Fibroblast of lung (primary cell): Measurements from ENCODE around the gene TSPAN9. TPM values are rescaled to one million over a fixed set of nuclear protein-coding genes. Genes with fewer than 3 reads are reported as not detected.
A peak's percentile ranks its signal among the peaks of the same experiment; 100 is the strongest.

Experiments
- DNase-seq, 2 donors: peaks; one replicate each; pipeline versions ENCODE4 v3.0.0 to v3.0.0-alpha.2; 2010; ENCODE audit warnings: low read depth in 2 of 2
- H2AFZ ChIP-seq: 2 replicates; pipeline ENCODE4 v1.5.1; 2012; ENCODE audit warnings: low read length, control low read depth, inconsistent platforms
- H3K27ac ChIP-seq: 2 replicates; pipeline ENCODE4 v1.5.1; 2011; ENCODE audit warnings: low read length, control low read depth; ENCODE audit not compliant: insufficient read depth
- H3K27me3 ChIP-seq: 2 replicates; pipeline ENCODE4 v1.5.1; 2011; ENCODE audit warnings: mild to moderate bottlenecking, low read length; ENCODE audit not compliant: control insufficient read depth, insufficient read depth
- H3K36me3 ChIP-seq: 2 replicates; pipeline ENCODE4 v1.5.1; 2011; ENCODE audit warnings: low read length; ENCODE audit not compliant: control insufficient read depth, insufficient read depth
- H3K4me1 ChIP-seq: 2 replicates; pipeline ENCODE4 v1.5.1; 2011; ENCODE audit warnings: low read length; ENCODE audit not compliant: control insufficient read depth, insufficient read depth; ENCODE audit errors: extremely low read depth
- H3K4me2 ChIP-seq: 2 replicates; pipeline ENCODE4 v1.5.1; 2011; ENCODE audit warnings: low read length, control low read depth; ENCODE audit not compliant: insufficient read depth; ENCODE audit errors: extremely low read depth
- H3K4me3 ChIP-seq, 4 experiments: fragments of 200-600 bp in 1 of 4; sonication (generic) in 1 of 4; replicated peaks in 1 of 4; 2 replicates each; pipeline ENCODE4 v1.5.1; 2011 to 2016; ENCODE audit warnings: low read length in 4 of 4, low read depth in 3 of 4, mild to moderate bottlenecking in 3 of 4, control low read depth in 2 of 4, inconsistent platforms in 1 of 4, mixed read lengths in 1 of 4; ENCODE audit not compliant: insufficient read depth in 1 of 4; ENCODE audit errors: control extremely low read depth in 1 of 4
- H3K79me2 ChIP-seq: 2 replicates; pipeline ENCODE4 v1.5.1; 2012; ENCODE audit warnings: mild to moderate bottlenecking, low read length, inconsistent platforms; ENCODE audit not compliant: control insufficient read depth, insufficient read depth
- H3K9ac ChIP-seq: 2 replicates; pipeline ENCODE4 v1.5.1; 2011; ENCODE audit warnings: mild to moderate bottlenecking, low read length, control low read depth; ENCODE audit not compliant: insufficient read depth
- H3K9me3 ChIP-seq: 2 replicates; pipeline ENCODE4 v1.5.1; 2012; ENCODE audit warnings: low read depth, low read length; ENCODE audit not compliant: control insufficient read depth, insufficient read depth
- H4K20me1 ChIP-seq: 2 replicates; pipeline ENCODE4 v1.5.1; 2011; ENCODE audit warnings: low read length; ENCODE audit not compliant: control insufficient read depth, insufficient read depth; ENCODE audit errors: extremely low read depth
- EZH2 ChIP-seq: IDR thresholded peaks from 2 replicates; pipeline ENCODE4 v1.5.1; 2012; ENCODE audit warnings: low read length, control low read depth, mild to moderate bottlenecking; ENCODE audit errors: missing control alignments
- polyA plus RNA-seq, 2 donors: library from polyadenylated mRNA; depleted of rRNA in 1 of 2; stranded (reverse) in 1 of 2; unstranded in 1 of 2; fragments of >200 nt; gene quantifications; 2 replicates each; pipeline ENCODE4 v1.2.1, GENCODE V29; 2011 to 2012; ENCODE audit warnings: missing spikeins in 1 of 2
- total RNA-seq: library from RNA; depleted of rRNA; stranded (reverse); fragments of >200 nt; gene quantifications from 2 replicates; pipeline ENCODE4 v1.2.1, GENCODE V29; 2014
- TF ChIP-seq, protein P1 (sequence below), 2 donors: IDR thresholded peaks in 1 of 2; conservative IDR thresholded peaks in 1 of 2; 1 replicate in 1 of 2; 2 replicates in 1 of 2; pipeline ENCODE4 v1.5.1; 2011 to 2012; ENCODE audit warnings: low read length in 2 of 2, control low read depth in 1 of 2, inconsistent platforms in 1 of 2, low read depth in 1 of 2, mild to moderate bottlenecking in 1 of 2

TSPAN9 gene
- total and polyA plus RNA-seq, 2 donors (not counting 1 experiment from before 2014, with no cell fraction given), result 31.1 to 35.2 TPM

DNA sequence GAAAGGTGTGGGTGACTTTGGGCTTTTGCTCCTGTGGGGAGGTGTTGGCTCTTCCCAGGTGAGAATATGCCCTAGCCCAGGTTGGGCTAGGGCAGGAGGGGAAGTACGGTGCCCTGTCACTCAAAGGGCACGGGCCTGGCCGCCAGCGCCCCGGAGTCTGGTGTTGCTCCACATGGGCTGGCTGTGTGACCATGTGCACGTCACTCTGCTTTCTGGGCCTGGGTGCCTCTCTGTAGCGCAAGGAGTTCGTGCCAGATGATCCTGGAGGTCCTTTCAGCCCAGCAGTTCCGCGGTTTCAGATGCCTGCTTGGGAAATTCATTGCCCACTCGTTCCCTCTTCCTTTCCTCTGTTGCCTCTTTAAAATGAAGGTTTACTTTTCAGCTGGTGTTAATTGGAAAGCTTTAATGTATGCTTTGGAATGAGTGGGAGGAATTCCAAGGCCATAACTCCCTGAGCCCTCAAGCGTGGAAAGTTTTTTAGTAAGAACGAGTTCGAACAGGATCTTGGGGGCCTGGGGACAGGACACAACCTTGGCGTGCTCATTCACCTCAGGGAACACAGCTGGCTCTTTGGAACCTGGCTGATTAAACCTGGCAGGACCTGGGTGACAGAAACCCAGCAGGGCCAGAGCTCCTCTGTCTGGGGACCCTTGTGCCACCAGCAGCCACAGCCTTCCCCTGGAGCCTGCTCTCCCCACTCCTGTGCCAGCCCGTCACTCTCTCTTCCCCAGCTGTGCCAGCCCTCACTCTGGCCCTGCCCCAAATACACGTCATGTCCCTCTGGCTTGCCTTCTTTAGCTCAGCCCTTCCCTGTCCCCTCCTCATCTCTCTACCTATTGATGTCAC, 42.8 kb downstream of the TSPAN9 start:
- H4K20me1 ChIP-seq, result no peaks in the 10 kb centered on the region
- H3K4me1 ChIP-seq, result peaks cover 26% of the 10 kb centered on the region
- DNase-seq, result peak; percentile 42 to 65
- H3K9me3 ChIP-seq, result no peaks in the 10 kb centered on the region
- no peak overlapping the region for H3K9ac ChIP-seq
- no peaks in the 10 kb centered on the region for H3K27me3 ChIP-seq
- H3K4me2 ChIP-seq, result no peak overlapping the region
- TF ChIP-seq EZH2, result no peak
- TF ChIP-seq, protein P1, sequence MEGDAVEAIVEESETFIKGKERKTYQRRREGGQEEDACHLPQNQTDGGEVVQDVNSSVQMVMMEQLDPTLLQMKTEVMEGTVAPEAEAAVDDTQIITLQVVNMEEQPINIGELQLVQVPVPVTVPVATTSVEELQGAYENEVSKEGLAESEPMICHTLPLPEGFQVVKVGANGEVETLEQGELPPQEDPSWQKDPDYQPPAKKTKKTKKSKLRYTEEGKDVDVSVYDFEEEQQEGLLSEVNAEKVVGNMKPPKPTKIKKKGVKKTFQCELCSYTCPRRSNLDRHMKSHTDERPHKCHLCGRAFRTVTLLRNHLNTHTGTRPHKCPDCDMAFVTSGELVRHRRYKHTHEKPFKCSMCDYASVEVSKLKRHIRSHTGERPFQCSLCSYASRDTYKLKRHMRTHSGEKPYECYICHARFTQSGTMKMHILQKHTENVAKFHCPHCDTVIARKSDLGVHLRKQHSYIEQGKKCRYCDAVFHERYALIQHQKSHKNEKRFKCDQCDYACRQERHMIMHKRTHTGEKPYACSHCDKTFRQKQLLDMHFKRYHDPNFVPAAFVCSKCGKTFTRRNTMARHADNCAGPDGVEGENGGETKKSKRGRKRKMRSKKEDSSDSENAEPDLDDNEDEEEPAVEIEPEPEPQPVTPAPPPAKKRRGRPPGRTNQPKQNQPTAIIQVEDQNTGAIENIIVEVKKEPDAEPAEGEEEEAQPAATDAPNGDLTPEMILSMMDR (conservative IDR thresholded peaks at IDR 0.05 in 1 of 2, IDR thresholded peaks at IDR 0.05 in 1 of 2; ENCODE audit: low read depth in 1 of 2, low read length in 2 of 2), result no peak
- H3K36me3 ChIP-seq, result no peaks in the 10 kb centered on the region
- H3K4me3 ChIP-seq, result no peak overlapping the region
- no peaks in the 10 kb centered on the region for H3K79me2 ChIP-seq
- no peak overlapping the region for H2AFZ ChIP-seq
- H3K27ac ChIP-seq, result no peak overlapping the region

DNA sequence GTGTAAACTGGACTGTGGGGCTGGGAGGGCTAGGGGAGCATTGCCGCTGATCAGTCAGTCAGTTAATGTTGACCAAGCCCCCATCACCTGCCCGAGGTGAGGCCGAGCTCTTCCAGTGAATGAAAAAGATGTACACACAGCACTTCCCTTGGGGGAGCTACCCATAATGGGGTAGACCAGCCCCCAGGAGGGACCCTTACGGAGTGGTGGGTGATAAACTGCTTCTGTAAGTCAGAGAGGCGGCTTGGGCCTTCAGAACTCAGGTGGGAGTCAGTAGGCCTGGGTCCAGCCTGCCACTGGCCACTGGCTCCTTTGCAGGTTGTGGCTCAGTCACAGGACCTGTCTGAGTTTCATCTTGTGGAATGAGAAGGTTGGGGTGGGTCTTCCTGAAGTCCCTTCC, 43.5 kb downstream of the TSPAN9 start:
- Histone ChIP-seq H3K4me1 (peaks cover 26% of the 10 kb centered on the region), H3K36me3 (no peaks in the 10 kb centered on the region), H4K20me1 (no peaks in the 10 kb centered on the region), H3K9ac (no peak overlapping the region), H3K27ac (no peak overlapping the region), H3K79me2 (no peaks in the 10 kb centered on the region), H3K27me3 (no peaks in the 10 kb centered on the region), H3K4me2 (no peak overlapping the region), H3K9me3 (no peaks in the 10 kb centered on the region), H2AFZ (no peak overlapping the region), H3K4me3 (no peak overlapping the region)
- DNase-seq, result no peak
- TF ChIP-seq, protein P1 (conservative IDR thresholded peaks at IDR 0.05 in 1 of 2, IDR thresholded peaks at IDR 0.05 in 1 of 2; ENCODE audit: low read depth in 1 of 2, low read length in 2 of 2), result no peak
- TF ChIP-seq EZH2, result no peak

DNA sequence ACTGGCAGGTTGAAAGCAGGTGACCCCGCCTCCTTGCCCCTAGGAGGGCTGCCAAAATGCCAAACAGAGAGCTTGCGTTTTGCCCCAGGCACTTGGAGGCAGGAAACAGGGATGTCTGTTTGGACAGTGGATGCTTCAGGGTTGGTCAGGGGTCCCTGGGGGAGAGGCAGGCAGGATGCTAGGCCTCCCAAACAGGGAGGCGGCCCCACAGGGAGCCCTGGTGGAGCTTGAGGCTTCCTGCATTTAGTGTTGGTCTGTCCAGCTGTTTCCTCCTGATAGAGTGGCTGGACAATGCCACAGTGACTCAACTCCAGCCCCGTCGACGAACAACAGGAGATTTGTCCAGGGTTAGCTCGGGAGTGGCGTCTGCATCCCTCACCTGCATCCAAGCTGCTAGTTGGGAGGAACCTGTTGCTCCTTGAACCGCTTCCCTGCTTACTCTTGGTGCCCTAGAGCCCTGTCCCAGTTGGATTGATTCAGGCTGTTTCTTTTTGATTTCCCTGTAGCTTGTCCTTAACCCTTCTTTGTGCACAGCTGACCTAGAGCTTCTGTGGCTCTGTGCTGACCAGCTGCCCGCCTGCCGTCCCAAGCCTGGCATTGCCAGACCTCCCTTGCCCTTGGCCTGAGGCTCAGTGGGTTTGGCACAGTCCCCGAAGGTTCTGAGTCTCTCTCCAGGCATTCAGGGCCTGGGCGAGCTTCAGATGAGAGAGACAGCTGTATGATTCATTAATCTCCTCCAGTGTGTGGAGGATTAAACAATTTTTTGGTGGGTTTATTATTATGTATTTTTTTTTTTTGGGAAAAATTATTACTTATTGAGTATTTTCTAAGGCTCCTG, 45.9 kb downstream of the TSPAN9 start:
- no peak overlapping the region for H2AFZ ChIP-seq
- no peaks in the 10 kb centered on the region for H3K79me2 ChIP-seq
- H3K9ac ChIP-seq, result no peak overlapping the region
- H3K27ac ChIP-seq, result peak overlapping the region; percentile 57
- peaks cover 15% of the 10 kb centered on the region for H3K4me1 ChIP-seq
- no peak overlapping the region for H3K4me3 ChIP-seq
- no peaks in the 10 kb centered on the region for H3K36me3 ChIP-seq
- no peaks in the 10 kb centered on the region for H4K20me1 ChIP-seq
- H3K4me2 ChIP-seq, result peak overlapping the region; percentile 59
- H3K9me3 ChIP-seq, result no peaks in the 10 kb centered on the region
- H3K27me3 ChIP-seq, result no peaks in the 10 kb centered on the region
- peak; percentile 73 to 82 for DNase-seq
- TF ChIP-seq, protein P1 (conservative IDR thresholded peaks at IDR 0.05 in 1 of 2, IDR thresholded peaks at IDR 0.05 in 1 of 2; ENCODE audit: low read depth in 1 of 2, low read length in 2 of 2), result peak; percentile 11 to 37
- TF ChIP-seq EZH2, result no peak
